ENCODE results near the gene ZBTB1.
A peak's percentile ranks its signal among the peaks of the same experiment; 100 is the strongest.

The ZBTB1 gene

GRCh38 chr14:64495252-64495651 lies 9.3 kb upstream of the ZBTB1 start:
- Histone ChIP-seq H3K4me3 (ENCODE audit: insufficient read depth, low read depth, low read length) (no peak overlapping the region), H3K4me1 (ENCODE audit: control insufficient read depth, insufficient read depth, low read length) (no peaks in the 10 kb centered on the region), H3K9me3 (ENCODE audit: control insufficient read depth, low read length) (no peaks in the 10 kb centered on the region), H3K27me3 (ENCODE audit: control insufficient read depth, insufficient read depth, low read length, poor library complexity, severe bottlenecking) (no peaks in the 10 kb centered on the region), H3K27ac (ENCODE audit: insufficient read depth, low read depth, low read length, poor library complexity, severe bottlenecking) (no peak overlapping the region), H3K36me3 (ENCODE audit: control insufficient read depth, insufficient read depth, low read length) (no peaks in the 10 kb centered on the region)

DNA sequence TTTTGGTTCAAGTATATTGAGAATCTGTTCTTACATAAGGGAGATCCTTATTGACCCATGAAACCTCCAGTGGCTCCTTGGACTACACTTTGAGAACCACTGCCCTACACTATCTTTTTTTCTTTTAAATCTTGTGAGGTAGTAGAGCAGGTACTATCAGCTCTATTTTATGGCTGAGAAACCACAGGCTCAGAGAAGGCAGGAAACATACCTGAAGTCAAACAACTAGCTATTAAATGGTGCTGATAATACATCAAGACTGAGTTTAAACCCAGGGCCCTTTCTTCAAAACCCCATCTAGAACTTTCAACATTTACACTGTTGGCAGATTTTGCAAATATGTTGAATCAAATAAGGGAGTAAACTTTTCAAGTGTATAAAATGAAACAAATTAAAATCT lies 7.8 kb upstream of the ZBTB1 start:
- no peak overlapping the region for H3K4me3 ChIP-seq (ENCODE audit: insufficient read depth, low read depth, low read length)
- no peak overlapping the region for H3K27ac ChIP-seq (ENCODE audit: insufficient read depth, low read depth, low read length, poor library complexity, severe bottlenecking)
- no peaks in the 10 kb centered on the region for H3K36me3 ChIP-seq (ENCODE audit: control insufficient read depth, insufficient read depth, low read length)
- H3K9me3 ChIP-seq (ENCODE audit: control insufficient read depth, low read length): no peaks in the 10 kb centered on the region
- peaks cover 4% of the 10 kb centered on the region for H3K4me1 ChIP-seq (ENCODE audit: control insufficient read depth, insufficient read depth, low read length)
- no peaks in the 10 kb centered on the region for H3K27me3 ChIP-seq (ENCODE audit: control insufficient read depth, insufficient read depth, low read length, poor library complexity, severe bottlenecking)

GRCh38 chr14:64500088-64500487 lies 4.5 kb upstream of the ZBTB1 start:
- 100% methylated on average over 1 of the region's 1 CpG; no CpG with 5 or more reads in 1 of the 2 experiments for WGBS, 2 experiments
- Histone ChIP-seq H3K27ac (ENCODE audit: insufficient read depth, low read depth, low read length, poor library complexity, severe bottlenecking) (no peak overlapping the region), H3K27me3 (ENCODE audit: control insufficient read depth, insufficient read depth, low read length, poor library complexity, severe bottlenecking) (no peaks in the 10 kb centered on the region), H3K4me3 (ENCODE audit: insufficient read depth, low read depth, low read length) (no peak overlapping the region), H3K36me3 (ENCODE audit: control insufficient read depth, insufficient read depth, low read length) (no peaks in the 10 kb centered on the region), H3K4me1 (ENCODE audit: control insufficient read depth, insufficient read depth, low read length) (peaks cover 15% of the 10 kb centered on the region), H3K9me3 (ENCODE audit: control insufficient read depth, low read length) (no peaks in the 10 kb centered on the region)

DNA sequence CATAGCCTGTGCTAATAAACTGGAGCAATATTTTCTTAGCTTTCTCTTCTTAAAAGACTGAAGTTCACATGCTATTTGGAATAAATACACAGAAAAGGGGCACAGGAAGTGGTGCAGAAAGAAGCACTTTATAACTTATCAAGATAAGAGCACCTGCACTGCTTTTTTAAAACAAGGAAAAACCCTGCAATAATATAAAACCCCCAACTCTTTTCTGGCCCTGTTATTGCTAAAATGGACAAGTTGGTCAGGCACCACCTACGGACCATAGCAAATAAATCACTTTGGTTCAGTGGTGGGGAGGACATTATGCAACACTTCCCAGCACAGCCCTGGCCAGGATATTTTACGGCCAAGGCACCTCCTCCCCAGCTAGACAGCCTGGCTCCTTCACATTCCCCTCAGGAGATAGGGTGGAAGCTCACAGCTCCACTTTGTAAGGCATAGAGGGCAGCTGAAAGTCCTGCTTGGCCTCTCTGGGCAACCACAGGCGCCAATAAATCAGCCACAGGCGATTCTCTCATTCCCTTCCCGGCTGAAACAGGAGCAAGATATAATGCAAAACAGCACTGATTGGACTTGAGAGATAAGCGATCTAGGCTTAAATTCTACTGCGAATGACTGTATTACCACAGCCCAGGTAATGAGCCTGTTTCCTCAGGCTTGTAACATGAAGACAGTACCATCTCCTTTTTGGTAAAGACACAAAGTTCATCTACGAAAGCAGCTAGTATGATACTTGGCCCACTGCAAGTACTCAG lies 3.0 kb upstream of the ZBTB1 start:
- Histone ChIP-seq H3K4me3 (ENCODE audit: insufficient read depth, low read depth, low read length) (no peak overlapping the region), H3K4me1 (ENCODE audit: control insufficient read depth, insufficient read depth, low read length) (peaks cover 15% of the 10 kb centered on the region), H3K27ac (ENCODE audit: insufficient read depth, low read depth, low read length, poor library complexity, severe bottlenecking) (no peak overlapping the region), H3K9me3 (ENCODE audit: control insufficient read depth, low read length) (no peaks in the 10 kb centered on the region), H3K36me3 (ENCODE audit: control insufficient read depth, insufficient read depth, low read length) (no peaks in the 10 kb centered on the region), H3K27me3 (ENCODE audit: control insufficient read depth, insufficient read depth, low read length, poor library complexity, severe bottlenecking) (no peaks in the 10 kb centered on the region)
- WGBS, 2 experiments: 89 to 90% methylated on average over 8 of the region's 8 CpGs

- Histone ChIP-seq H3K36me3 (ENCODE audit: control insufficient read depth, insufficient read depth, low read length) (no peaks in the 10 kb centered on the region), H3K27me3 (ENCODE audit: control insufficient read depth, insufficient read depth, low read length, poor library complexity, severe bottlenecking) (no peaks in the 10 kb centered on the region), H3K4me3 (ENCODE audit: insufficient read depth, low read depth, low read length) (peak overlapping the region; percentile 61), H3K9me3 (ENCODE audit: control insufficient read depth, low read length) (no peaks in the 10 kb centered on the region), H3K27ac (ENCODE audit: insufficient read depth, low read depth, low read length, poor library complexity, severe bottlenecking) (no peak overlapping the region), H3K4me1 (ENCODE audit: control insufficient read depth, insufficient read depth, low read length) (peaks cover 15% of the 10 kb centered on the region)
- 81 to 83% methylated on average over 6 of the region's 6 CpGs for WGBS, 2 experiments
Measured at GRCh38 chr14:64502456-64502855, 2.1 kb upstream of the ZBTB1 start.

DNA sequence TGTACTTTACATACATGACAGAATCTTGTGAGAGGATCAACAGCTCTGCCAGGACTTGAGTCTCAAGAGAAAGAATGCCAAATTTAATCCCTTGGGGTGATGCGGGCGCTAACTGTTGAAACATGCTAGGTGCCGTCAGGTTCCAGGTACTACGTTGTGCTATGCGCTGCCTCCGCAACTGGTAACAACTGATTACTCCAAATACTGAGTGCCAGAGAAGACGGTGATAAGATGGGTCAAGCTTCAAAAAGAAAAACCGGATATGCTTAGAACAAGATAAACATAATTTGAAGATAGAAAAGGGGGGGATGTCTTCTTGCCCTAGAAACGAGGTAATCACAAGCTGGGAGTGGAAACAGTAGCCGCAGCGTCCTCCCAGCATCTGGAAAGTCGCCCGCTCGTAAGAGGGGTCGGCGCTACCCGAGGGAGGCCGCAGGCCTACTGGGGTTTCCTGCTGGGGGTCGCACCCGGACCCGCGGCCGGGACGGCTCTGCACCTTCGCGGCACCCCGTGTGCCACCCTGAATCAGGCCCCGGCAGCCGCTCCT lies 1.6 kb upstream of the ZBTB1 start:
- Histone ChIP-seq H3K36me3 (ENCODE audit: control insufficient read depth, insufficient read depth, low read length) (no peaks in the 10 kb centered on the region), H3K9me3 (ENCODE audit: control insufficient read depth, low read length) (no peaks in the 10 kb centered on the region), H3K27ac (ENCODE audit: insufficient read depth, low read depth, low read length, poor library complexity, severe bottlenecking) (peak overlapping the region; percentile 64), H3K27me3 (ENCODE audit: control insufficient read depth, insufficient read depth, low read length, poor library complexity, severe bottlenecking) (no peaks in the 10 kb centered on the region), H3K4me1 (ENCODE audit: control insufficient read depth, insufficient read depth, low read length) (peaks cover 15% of the 10 kb centered on the region), H3K4me3 (ENCODE audit: insufficient read depth, low read depth, low read length) (peak overlapping the region; percentile 61)
- WGBS, 2 experiments: 6 to 7% methylated on average over 29 of the region's 29 CpGs

DNA sequence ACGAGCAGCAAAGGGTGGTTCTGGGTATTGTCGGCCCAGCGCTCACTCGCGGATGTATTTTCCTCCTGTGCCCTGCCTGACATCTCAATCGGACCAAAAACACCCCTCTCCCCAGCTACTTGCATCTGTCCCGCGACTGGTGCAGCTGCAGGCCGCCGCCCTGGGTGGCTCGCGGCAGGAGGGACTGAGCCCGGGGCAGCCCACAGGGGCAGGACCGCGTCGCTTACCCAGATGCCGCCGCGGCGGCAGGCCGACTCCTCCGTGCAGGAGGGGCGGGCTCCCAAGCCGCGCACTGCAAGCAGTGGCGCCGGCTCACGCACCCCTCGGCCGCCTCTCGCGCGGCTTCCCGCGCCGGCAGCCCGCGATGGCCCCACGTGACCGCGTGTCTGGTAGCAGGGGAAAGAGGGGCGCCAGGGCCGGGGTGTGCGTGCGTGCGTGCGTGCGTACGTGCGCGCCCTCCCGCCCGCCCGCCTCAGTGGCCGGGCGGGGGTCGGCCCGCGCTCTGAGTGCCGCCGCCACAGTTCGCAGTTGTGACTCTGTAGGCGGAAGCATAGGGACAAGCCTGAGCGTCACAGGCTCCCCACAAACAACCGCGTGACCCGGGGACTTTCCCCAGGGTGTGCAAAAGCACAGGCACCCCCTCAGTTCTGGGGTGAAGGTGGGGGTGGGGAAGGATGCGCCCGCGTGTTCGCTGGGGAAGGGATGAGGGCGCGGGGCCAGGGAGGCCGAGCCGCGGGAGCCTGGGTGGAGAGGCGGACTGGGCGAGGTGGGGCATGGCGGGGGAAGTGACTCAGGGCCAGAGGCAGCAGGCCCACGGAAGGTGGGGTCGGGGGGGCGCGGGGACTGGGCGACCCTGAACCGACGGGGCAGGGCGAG lies 898 bp upstream of the ZBTB1 start, which contains the start of gene ZBTB25:
Gene ZBTB25 (minus strand): TSS at position 405 of the 876 bp plus-strand sequence. CDS start 13,305 bp downstream, outside the sequence.
- H3K4me1 ChIP-seq (ENCODE audit: control insufficient read depth, insufficient read depth, low read length): peaks cover 21% of the 10 kb centered on the region
- H3K27me3 ChIP-seq (ENCODE audit: control insufficient read depth, insufficient read depth, low read length, poor library complexity, severe bottlenecking): no peaks in the 10 kb centered on the region
- no peaks in the 10 kb centered on the region for H3K36me3 ChIP-seq (ENCODE audit: control insufficient read depth, insufficient read depth, low read length)
- 0 to 1% methylated on average over 87 of the region's 87 CpGs for WGBS, 2 experiments
- no peaks in the 10 kb centered on the region for H3K9me3 ChIP-seq (ENCODE audit: control insufficient read depth, low read length)
- peak within 1 kb of the TSS; percentile 99 for H3K27ac ChIP-seq (ENCODE audit: insufficient read depth, low read depth, low read length, poor library complexity, severe bottlenecking)
- H3K4me3 ChIP-seq (ENCODE audit: insufficient read depth, low read depth, low read length): peak within 1 kb of the TSS; percentile 61

- Histone ChIP-seq H3K36me3 (ENCODE audit: control insufficient read depth, insufficient read depth, low read length) (no peaks in the 10 kb centered on the region), H3K4me3 (ENCODE audit: insufficient read depth, low read depth, low read length) (peak overlapping the region; percentile 61), H3K27me3 (ENCODE audit: control insufficient read depth, insufficient read depth, low read length, poor library complexity, severe bottlenecking) (no peaks in the 10 kb centered on the region), H3K9me3 (ENCODE audit: control insufficient read depth, low read length) (no peaks in the 10 kb centered on the region), H3K4me1 (ENCODE audit: control insufficient read depth, insufficient read depth, low read length) (peaks cover 26% of the 10 kb centered on the region), H3K27ac (ENCODE audit: insufficient read depth, low read depth, low read length, poor library complexity, severe bottlenecking) (peak overlapping the region; percentile 99)
- WGBS, 2 experiments: 0 to 1% methylated on average over 67 to 68 of the region's 68 CpGs
Measured at GRCh38 chr14:64504897-64505794, 576 bp downstream of the ZBTB1 start.

DNA sequence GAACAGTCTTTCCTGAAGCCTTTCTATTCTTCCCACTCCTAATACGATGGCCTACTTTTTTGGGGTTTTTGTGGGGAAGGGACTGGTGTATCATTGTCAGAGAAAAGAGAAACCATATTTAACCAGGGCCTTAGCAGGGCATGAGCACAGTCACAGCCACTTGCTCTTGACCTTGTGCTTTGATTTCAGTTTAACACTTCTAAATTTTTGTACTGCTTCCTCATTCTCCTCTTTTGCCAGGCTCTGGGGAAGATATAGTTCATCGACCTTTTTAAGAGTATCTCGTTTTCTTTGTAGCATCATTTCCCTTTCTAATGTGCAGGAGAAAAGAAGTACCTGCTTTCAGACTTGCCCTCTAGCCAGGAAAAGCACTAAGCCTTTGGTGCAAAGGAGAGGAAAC lies 2.2 kb downstream of the ZBTB1 start:
- H3K36me3 ChIP-seq (ENCODE audit: control insufficient read depth, insufficient read depth, low read length): no peaks in the 10 kb centered on the region
- H3K27me3 ChIP-seq (ENCODE audit: control insufficient read depth, insufficient read depth, low read length, poor library complexity, severe bottlenecking): no peaks in the 10 kb centered on the region
- peaks cover 22% of the 10 kb centered on the region for H3K4me1 ChIP-seq (ENCODE audit: control insufficient read depth, insufficient read depth, low read length)
- H3K4me3 ChIP-seq (ENCODE audit: insufficient read depth, low read depth, low read length): no peak overlapping the region
- WGBS, 2 experiments: 94 to 100% methylated on average over 2 to 3 of the region's 3 CpGs
- no peaks in the 10 kb centered on the region for H3K9me3 ChIP-seq (ENCODE audit: control insufficient read depth, low read length)
- no peak overlapping the region for H3K27ac ChIP-seq (ENCODE audit: insufficient read depth, low read depth, low read length, poor library complexity, severe bottlenecking)
